GM19238 (cell line): Measurements from ENCODE around the gene SAFB.

Experiments
- DNase-seq: peaks from one replicate; pipeline ENCODE4 v3.0.0; 2011; ENCODE audit warnings: low spot score; ENCODE audit not compliant: insufficient read length

The SAFB gene

GRCh38 chr19:5622465-5623396 lies at the start of gene SAFB, which contains the start of gene SAFB2:
Gene SAFB (plus strand): TSS chr19:5623083. CDS start chr19:5623206, 123 bp downstream.
Gene SAFB2 (minus strand): TSS chr19:5622776. CDS start chr19:5622715, 61 bp downstream.
- DNase-seq, result peak; percentile 91

GRCh38 chr19:5575590-5575989 lies 47.3 kb upstream of the SAFB start:
- DNase-seq, result no peak

GRCh38 chr19:5578097-5578846 lies 44.6 kb upstream of the SAFB start:
- peak; percentile 79 for DNase-seq

- DNase-seq, result no peak
Observed at GRCh38 chr19:5579286-5579685, 43.6 kb upstream of the SAFB start.

- DNase-seq, result no peak
Observed at GRCh38 chr19:5579697-5580096, 43.2 kb upstream of the SAFB start.

- DNase-seq, result no peak
Observed at GRCh38 chr19:5580161-5580571, 42.7 kb upstream of the SAFB start.

GRCh38 chr19:5585461-5586299 lies 37.2 kb upstream of the SAFB start:
- DNase-seq, result no peak

- no peak for DNase-seq
Observed at GRCh38 chr19:5586300-5587070, 36.4 kb upstream of the SAFB start.

- no peak for DNase-seq
Observed at GRCh38 chr19:5587071-5587455, 35.8 kb upstream of the SAFB start.

GRCh38 chr19:5587661-5588060 lies 35.2 kb upstream of the SAFB start:
- no peak for DNase-seq

GRCh38 chr19:5588441-5588840 lies 34.4 kb upstream of the SAFB start:
- DNase-seq, result no peak

GRCh38 chr19:5588906-5589676 lies 33.8 kb upstream of the SAFB start:
- no peak for DNase-seq

GRCh38 chr19:5590151-5590864 lies 32.6 kb upstream of the SAFB start:
- no peak for DNase-seq

GRCh38 chr19:5590865-5591154 lies 32.1 kb upstream of the SAFB start:
- no peak for DNase-seq

GRCh38 chr19:5591476-5591875 lies 31.4 kb upstream of the SAFB start:
- no peak for DNase-seq

- DNase-seq, result no peak
Observed at GRCh38 chr19:5592531-5593342, 30.1 kb upstream of the SAFB start.

- DNase-seq, result no peak
Observed at GRCh38 chr19:5593343-5594255, 29.3 kb upstream of the SAFB start.
